ENCODE data around the gene DSCAML1. TPM values are rescaled to one million over a fixed set of nuclear protein-coding genes. Genes with fewer than 3 reads are reported as not detected.

DSCAML1 gene
- total RNA-seq, 1 experiment from 2014 or later: not detected

DNA sequence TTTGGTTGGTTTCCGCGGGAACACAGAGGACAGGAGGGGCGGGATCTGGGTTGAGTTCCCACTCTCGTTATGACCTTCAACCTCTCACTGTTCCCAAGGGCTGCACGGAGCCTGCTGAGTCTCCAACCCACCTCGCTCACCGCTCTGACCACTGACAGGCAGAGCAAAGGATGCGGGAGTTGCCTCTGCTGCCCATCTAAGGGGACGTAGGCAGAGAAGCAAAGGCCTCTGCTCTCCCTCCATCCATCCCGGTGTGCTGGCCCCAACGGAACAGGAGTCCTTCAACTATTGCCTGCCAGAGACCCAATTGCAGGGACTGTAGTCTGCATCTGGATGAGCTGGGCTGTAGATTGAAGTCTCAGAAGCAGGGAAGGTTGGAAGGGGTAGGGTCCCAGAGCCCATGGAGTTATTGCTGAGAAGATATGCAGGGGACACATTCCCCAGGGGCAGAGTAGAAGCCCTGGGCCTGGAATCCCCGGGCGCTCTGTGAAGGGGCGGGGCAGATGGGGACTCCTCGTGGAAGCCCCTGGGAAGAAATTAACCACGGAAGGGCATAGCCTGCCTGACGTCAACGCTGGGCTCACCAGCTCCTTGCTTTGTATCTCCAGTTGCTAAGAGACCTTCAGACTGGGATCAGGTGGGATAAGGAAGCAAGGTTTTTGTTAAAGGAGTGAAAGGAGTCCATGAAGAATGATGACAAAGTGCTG, 40.2 kb upstream of the DSCAML1 start:
- TF ChIP-seq, protein P1, sequence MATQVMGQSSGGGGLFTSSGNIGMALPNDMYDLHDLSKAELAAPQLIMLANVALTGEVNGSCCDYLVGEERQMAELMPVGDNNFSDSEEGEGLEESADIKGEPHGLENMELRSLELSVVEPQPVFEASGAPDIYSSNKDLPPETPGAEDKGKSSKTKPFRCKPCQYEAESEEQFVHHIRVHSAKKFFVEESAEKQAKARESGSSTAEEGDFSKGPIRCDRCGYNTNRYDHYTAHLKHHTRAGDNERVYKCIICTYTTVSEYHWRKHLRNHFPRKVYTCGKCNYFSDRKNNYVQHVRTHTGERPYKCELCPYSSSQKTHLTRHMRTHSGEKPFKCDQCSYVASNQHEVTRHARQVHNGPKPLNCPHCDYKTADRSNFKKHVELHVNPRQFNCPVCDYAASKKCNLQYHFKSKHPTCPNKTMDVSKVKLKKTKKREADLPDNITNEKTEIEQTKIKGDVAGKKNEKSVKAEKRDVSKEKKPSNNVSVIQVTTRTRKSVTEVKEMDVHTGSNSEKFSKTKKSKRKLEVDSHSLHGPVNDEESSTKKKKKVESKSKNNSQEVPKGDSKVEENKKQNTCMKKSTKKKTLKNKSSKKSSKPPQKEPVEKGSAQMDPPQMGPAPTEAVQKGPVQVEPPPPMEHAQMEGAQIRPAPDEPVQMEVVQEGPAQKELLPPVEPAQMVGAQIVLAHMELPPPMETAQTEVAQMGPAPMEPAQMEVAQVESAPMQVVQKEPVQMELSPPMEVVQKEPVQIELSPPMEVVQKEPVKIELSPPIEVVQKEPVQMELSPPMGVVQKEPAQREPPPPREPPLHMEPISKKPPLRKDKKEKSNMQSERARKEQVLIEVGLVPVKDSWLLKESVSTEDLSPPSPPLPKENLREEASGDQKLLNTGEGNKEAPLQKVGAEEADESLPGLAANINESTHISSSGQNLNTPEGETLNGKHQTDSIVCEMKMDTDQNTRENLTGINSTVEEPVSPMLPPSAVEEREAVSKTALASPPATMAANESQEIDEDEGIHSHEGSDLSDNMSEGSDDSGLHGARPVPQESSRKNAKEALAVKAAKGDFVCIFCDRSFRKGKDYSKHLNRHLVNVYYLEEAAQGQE (IDR thresholded peaks at IDR 0.05; ENCODE audit: low read depth): no peak
- TF ChIP-seq SIN3A (IDR thresholded peaks at IDR 0.05; ENCODE audit: low read depth) (no peak), EZH2 (IDR thresholded peaks at IDR 0.05) (no peak), ATF3 (IDR thresholded peaks at IDR 0.05) (no peak), ZBTB33 (IDR thresholded peaks at IDR 0.05; ENCODE audit: extremely low read depth, insufficient replicate concordance, low read length) (no peak), CEBPB (IDR thresholded peaks at IDR 0.05; ENCODE audit: low read depth) (no peak), SP1 (IDR thresholded peaks at IDR 0.05; ENCODE audit: low read depth) (no peak), ZFX (IDR thresholded peaks at IDR 0.05) (no peak), EZH2phosphoT487 (IDR thresholded peaks at IDR 0.05; ENCODE audit: borderline replicate concordance) (no peak), YY1 (IDR thresholded peaks at IDR 0.05; ENCODE audit: extremely low read depth, insufficient replicate concordance, low read depth, low read length) (no peak), JUND (IDR thresholded peaks at IDR 0.05) (no peak), SRF (IDR thresholded peaks at IDR 0.05; ENCODE audit: low read depth) (no peak), TCF7L2 (IDR thresholded peaks at IDR 0.05; ENCODE audit: borderline replicate concordance, extremely low read depth, insufficient read depth, insufficient read length) (no peak), RAD21 (IDR thresholded peaks at IDR 0.05; ENCODE audit: low read depth) (no peak), POLR2AphosphoS5 (IDR thresholded peaks at IDR 0.05; ENCODE audit: low read depth, low read length) (no peak), POLR2A (IDR thresholded peaks at IDR 0.05; ENCODE audit: borderline replicate concordance, extremely low read depth, insufficient read depth, insufficient read length) (no peak), ELF1 (IDR thresholded peaks at IDR 0.05; ENCODE audit: borderline replicate concordance, low read depth) (no peak), CBX3 (IDR thresholded peaks at IDR 0.05; ENCODE audit: low read depth) (no peak)
- TF ChIP-seq, protein P2, sequence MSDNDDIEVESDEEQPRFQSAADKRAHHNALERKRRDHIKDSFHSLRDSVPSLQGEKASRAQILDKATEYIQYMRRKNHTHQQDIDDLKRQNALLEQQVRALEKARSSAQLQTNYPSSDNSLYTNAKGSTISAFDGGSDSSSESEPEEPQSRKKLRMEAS (IDR thresholded peaks at IDR 0.05): no peak
- TF ChIP-seq, protein P3, sequence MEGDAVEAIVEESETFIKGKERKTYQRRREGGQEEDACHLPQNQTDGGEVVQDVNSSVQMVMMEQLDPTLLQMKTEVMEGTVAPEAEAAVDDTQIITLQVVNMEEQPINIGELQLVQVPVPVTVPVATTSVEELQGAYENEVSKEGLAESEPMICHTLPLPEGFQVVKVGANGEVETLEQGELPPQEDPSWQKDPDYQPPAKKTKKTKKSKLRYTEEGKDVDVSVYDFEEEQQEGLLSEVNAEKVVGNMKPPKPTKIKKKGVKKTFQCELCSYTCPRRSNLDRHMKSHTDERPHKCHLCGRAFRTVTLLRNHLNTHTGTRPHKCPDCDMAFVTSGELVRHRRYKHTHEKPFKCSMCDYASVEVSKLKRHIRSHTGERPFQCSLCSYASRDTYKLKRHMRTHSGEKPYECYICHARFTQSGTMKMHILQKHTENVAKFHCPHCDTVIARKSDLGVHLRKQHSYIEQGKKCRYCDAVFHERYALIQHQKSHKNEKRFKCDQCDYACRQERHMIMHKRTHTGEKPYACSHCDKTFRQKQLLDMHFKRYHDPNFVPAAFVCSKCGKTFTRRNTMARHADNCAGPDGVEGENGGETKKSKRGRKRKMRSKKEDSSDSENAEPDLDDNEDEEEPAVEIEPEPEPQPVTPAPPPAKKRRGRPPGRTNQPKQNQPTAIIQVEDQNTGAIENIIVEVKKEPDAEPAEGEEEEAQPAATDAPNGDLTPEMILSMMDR (IDR thresholded peaks at IDR 0.05 in 2 of 3, conservative IDR thresholded peaks at IDR 0.05 in 1 of 3; ENCODE audit: borderline replicate concordance in 1 of 3, insufficient read depth in 1 of 3, low read depth in 2 of 3, low read length in 2 of 3): no peak
- peaks cover 7% of the 10 kb centered on the region; the same call in 1 of the 2 replicates for H3K27me3 ChIP-seq (ENCODE audit: insufficient read depth, low read length)
- ChIA-PET RAD21 (ENCODE audit: low non-redundant PET in 1 of 2, low total read pairs in 2 of 2, uncharacterized antibody in 2 of 2, unreplicated experiment in 2 of 2) (no interaction called here), POLR2A (no interaction called here), CTCF (no interaction called here)
- H3K9ac ChIP-seq (ENCODE audit: low read length): no peak overlapping the region
- no peaks in the 10 kb centered on the region for H3K9me2 ChIP-seq (ENCODE audit: insufficient read depth)
- H3K27ac ChIP-seq (ENCODE audit: low read depth, low read length): no peak overlapping the region
- no peak for ATAC-seq
- H3K79me2 ChIP-seq (ENCODE audit: insufficient read depth, low read length): no peaks in the 10 kb centered on the region
- H3K4me3 ChIP-seq (replicated peaks in 1 of 2; ENCODE audit: low read depth in 1 of 2, low read length in 2 of 2): no peak overlapping the region
- H2AFZ ChIP-seq (ENCODE audit: low read depth, low read length, poor library complexity, severe bottlenecking): no peak overlapping the region
- no peak overlapping the region for H3K4me2 ChIP-seq (ENCODE audit: low read length)
- intact Hi-C loops (cut with micrococcal nuclease): no loop called here
- no peaks in the 10 kb centered on the region for H3K36me3 ChIP-seq (ENCODE audit: control insufficient read depth in 1 of 2, insufficient read depth in 2 of 2, low read length in 2 of 2)
- H3K4me1 ChIP-seq (ENCODE audit: control insufficient read depth in 1 of 2, insufficient read depth in 2 of 2, low read length in 2 of 2): peaks cover 3 to 7% of the 10 kb centered on the region in 2 experiments; a peak in 2 of 4 replicates
- H3K9me3 ChIP-seq (ENCODE audit: control insufficient read depth in 1 of 2, insufficient read depth in 1 of 2, low read depth in 1 of 2, low read length in 2 of 2): no peaks in the 10 kb centered on the region
- no peak for DNase-seq (ENCODE audit: low read depth, low spot score)
- no TSS peak for BruUV-seq (replicated peaks)
- no peaks in the 10 kb centered on the region for H4K20me1 ChIP-seq (ENCODE audit: insufficient read depth)

All from HCT116 (cell line).